Muscle of leg (tissue), 16 donors: ENCODE data around the gene TMEM62. TPM values are rescaled to one million over a fixed set of nuclear protein-coding genes. Genes with fewer than 3 reads are reported as not detected.

Experiments used
- DNase-seq: peaks from one replicate; pipeline ENCODE4 v3.0.0; 2013
- H3K27ac ChIP-seq: one replicate; pipeline ENCODE4 v1.5.1; 2013; ENCODE audit warnings: mild to moderate bottlenecking, low read length, control low read depth
- H3K27me3 ChIP-seq: one replicate; pipeline ENCODE4 v1.6.1; 2013; ENCODE audit warnings: low read length; ENCODE audit not compliant: control insufficient read depth, insufficient read depth
- H3K36me3 ChIP-seq: one replicate; pipeline ENCODE4 v1.6.1; 2013; ENCODE audit warnings: low read length; ENCODE audit not compliant: control insufficient read depth, insufficient read depth
- H3K4me1 ChIP-seq: one replicate; pipeline ENCODE4 v1.6.1; 2013; ENCODE audit warnings: low read length; ENCODE audit not compliant: control insufficient read depth, insufficient read depth
- H3K4me3 ChIP-seq: one replicate; pipeline ENCODE4 v1.5.1; 2013; ENCODE audit warnings: low read length, control low read depth
- H3K9me3 ChIP-seq: replicated peaks from 2 replicates; pipeline ENCODE4 v1.6.1; 2013; ENCODE audit warnings: low read depth, low read length; ENCODE audit not compliant: control insufficient read depth
- WGBS: methylation state at CpG from one replicate; pipeline ENCODE4 v1.1.5; 2013; ENCODE audit warnings: missing lambda C conversion rate; ENCODE audit not compliant: insufficient coverage; 5-methylcytosine and 5-hydroxymethylcytosine counted together
- long read RNA-seq, 11 donors: transcript quantifications; one replicate each; lab custom pipeline, GENCODE V29; 2026
- polyA plus RNA-seq, 8 donors: library from polyadenylated mRNA; unstranded; fragments of 120-200 nt; gene quantifications; one replicate each; pipeline versions ENCODE4 v1.2.1 to v1.2.3, GENCODE V29; 2013; ENCODE audit warnings: inconsistent platforms in 1 of 8, low replicate concordance in 1 of 8; ENCODE audit not compliant: insufficient read length in 8 of 8, insufficient read depth in 1 of 8
- total RNA-seq: library from RNA; stranded (reverse); fragments of 120-200 nt; gene quantifications from one replicate; pipeline ENCODE4 v1.2.4, GENCODE V29; 2013

The TMEM62 gene
- 11.5 TPM for total RNA-seq
- polyA plus RNA-seq, result 10 to 100 TPM in 1 of 8 donors, 1 to 10 TPM in 7; 4.8 to 12.1 (median 7.6) TPM
- long read RNA-seq, donor 1, partial matches to known transcripts, result 0 of 1 reads
- long read RNA-seq, donor 1, other reads (novel, unspliced or antisense), result 0 of 1 reads
- long read RNA-seq, donor 2, result 0 reads
- long read RNA-seq, donor 3, result 0 reads
- long read RNA-seq, donor 4, result 0 reads
- long read RNA-seq, donor 5, partial matches to known transcripts, result 0 of 4 reads
- long read RNA-seq, donor 5, other reads (novel, unspliced or antisense), result 0 of 4 reads
- long read RNA-seq, donor 6, partial matches to known transcripts, result 0 of 2 reads
- long read RNA-seq, donor 6, other reads (novel, unspliced or antisense), result 0 of 2 reads
- long read RNA-seq, donor 7, partial matches to known transcripts, result 0 of 1 reads
- long read RNA-seq, donor 7, other reads (novel, unspliced or antisense), result 0 of 1 reads
- long read RNA-seq, donor 8, partial matches to known transcripts, result 0 of 1 reads
- long read RNA-seq, donor 8, other reads (novel, unspliced or antisense), result 0 of 1 reads
- long read RNA-seq, donor 9, result 0 reads
- long read RNA-seq, donor 10, partial matches to known transcripts, result 0 of 2 reads
- long read RNA-seq, donor 10, other reads (novel, unspliced or antisense), result 0 of 2 reads
- long read RNA-seq, donor 11, partial matches to known transcripts, result 0 of 2 reads
- long read RNA-seq, donor 11, other reads (novel, unspliced or antisense), result 0 of 2 reads

GRCh38 chr15:43133430-43134156 lies at the start of gene TMEM62:
TSS of gene TMEM62 (plus strand) at chr15:43133586. CDS start at chr15:43133803, 217 bp downstream.
- under 1% methylated on average over 65 of the region's 66 CpGs for WGBS
- peak within 1 kb of the TSS; percentile 86 for H3K4me3 ChIP-seq
- peak within 1 kb of the TSS; percentile 45 for H3K27ac ChIP-seq
- no peaks in the 10 kb centered on the region for H3K9me3 ChIP-seq
- peak; percentile 86 for DNase-seq
- peaks cover 2% of the 10 kb centered on the region for H3K27me3 ChIP-seq
- peaks cover 15% of the 10 kb centered on the region for H3K36me3 ChIP-seq
- peaks cover 10% of the 10 kb centered on the region for H3K4me1 ChIP-seq

GRCh38 chr15:43085921-43086320 lies 47.5 kb upstream of the TMEM62 start:
- peaks cover 8% of the 10 kb centered on the region for H3K36me3 ChIP-seq

GRCh38 chr15:43086551-43086950 lies 46.8 kb upstream of the TMEM62 start:
- H3K4me1 ChIP-seq, result no peaks in the 10 kb centered on the region
- H3K27me3 ChIP-seq, result no peaks in the 10 kb centered on the region
- WGBS, result no CpG with 5 or more reads among the region's 1 CpG
- no peaks in the 10 kb centered on the region for H3K9me3 ChIP-seq
- H3K36me3 ChIP-seq, result peaks cover 6% of the 10 kb centered on the region
- H3K4me3 ChIP-seq, result no peak overlapping the region
- H3K27ac ChIP-seq, result no peak overlapping the region
- no peak for DNase-seq

More at GRCh38 chr15:43085921-43086320, 47.5 kb upstream of the TMEM62 start:
- Histone ChIP-seq H3K27me3 (no peaks in the 10 kb centered on the region), H3K4me1 (no peaks in the 10 kb centered on the region), H3K9me3 (no peaks in the 10 kb centered on the region), H3K4me3 (no peak overlapping the region), H3K27ac (no peak overlapping the region)
- no peak for DNase-seq

GRCh38 chr15:43091859-43092258 lies 41.5 kb upstream of the TMEM62 start:
- no CpG with 5 or more reads among the region's 4 CpGs for WGBS
- H3K27me3 ChIP-seq, result no peaks in the 10 kb centered on the region
- no peaks in the 10 kb centered on the region for H3K4me1 ChIP-seq
- no peak overlapping the region for H3K27ac ChIP-seq
- H3K9me3 ChIP-seq, result no peaks in the 10 kb centered on the region
- H3K4me3 ChIP-seq, result no peak overlapping the region
- DNase-seq, result no peak
- peaks cover 7% of the 10 kb centered on the region for H3K36me3 ChIP-seq

GRCh38 chr15:43093026-43093425 lies 40.4 kb upstream of the TMEM62 start:
- H3K27ac ChIP-seq, result no peak overlapping the region
- peaks cover 9% of the 10 kb centered on the region for H3K36me3 ChIP-seq
- H3K4me3 ChIP-seq, result no peak overlapping the region
- no peaks in the 10 kb centered on the region for H3K9me3 ChIP-seq
- DNase-seq, result peak; percentile 11
- no CpG with 5 or more reads among the region's 1 CpG for WGBS
- H3K27me3 ChIP-seq, result no peaks in the 10 kb centered on the region
- no peaks in the 10 kb centered on the region for H3K4me1 ChIP-seq

- no peak for DNase-seq
- Histone ChIP-seq H3K27me3 (no peaks in the 10 kb centered on the region), H3K36me3 (peaks cover 9% of the 10 kb centered on the region), H3K9me3 (no peaks in the 10 kb centered on the region), H3K4me3 (no peak overlapping the region), H3K27ac (no peak overlapping the region), H3K4me1 (no peaks in the 10 kb centered on the region)
- no CpG with 5 or more reads among the region's 1 CpG for WGBS
Measured at GRCh38 chr15:43094416-43095030, 38.9 kb upstream of the TMEM62 start.

GRCh38 chr15:43095243-43095642 lies 38.1 kb upstream of the TMEM62 start:
- no peak overlapping the region for H3K27ac ChIP-seq
- H3K27me3 ChIP-seq, result no peaks in the 10 kb centered on the region
- peaks cover 12% of the 10 kb centered on the region for H3K36me3 ChIP-seq
- no peak overlapping the region for H3K4me3 ChIP-seq
- WGBS, result no CpG with 5 or more reads among the region's 1 CpG
- no peak for DNase-seq
- H3K9me3 ChIP-seq, result no peaks in the 10 kb centered on the region
- no peaks in the 10 kb centered on the region for H3K4me1 ChIP-seq

- WGBS, result no CpG with 5 or more reads among the region's 8 CpGs
- no peak overlapping the region for H3K4me3 ChIP-seq
- no peaks in the 10 kb centered on the region for H3K4me1 ChIP-seq
- peaks cover 14% of the 10 kb centered on the region for H3K36me3 ChIP-seq
- no peaks in the 10 kb centered on the region for H3K27me3 ChIP-seq
- no peak overlapping the region for H3K27ac ChIP-seq
- no peaks in the 10 kb centered on the region for H3K9me3 ChIP-seq
- no peak for DNase-seq
Measured at GRCh38 chr15:43095708-43096347, 37.6 kb upstream of the TMEM62 start.

- Histone ChIP-seq H3K27ac (no peak overlapping the region), H3K27me3 (no peaks in the 10 kb centered on the region), H3K4me1 (no peaks in the 10 kb centered on the region), H3K9me3 (no peaks in the 10 kb centered on the region), H3K4me3 (no peak overlapping the region), H3K36me3 (peaks cover 17% of the 10 kb centered on the region)
- 96% methylated on average over 5 of the region's 6 CpGs for WGBS
- DNase-seq, result no peak
Measured at GRCh38 chr15:43096411-43096810, 37.0 kb upstream of the TMEM62 start.
